SK-N-SH (cell line): ENCODE results near the gene RAB11B. TPM values are rescaled to one million over a fixed set of nuclear protein-coding genes. Genes with fewer than 3 reads are reported as not detected.
"Not testable (repeated sequence)": the region's sequence is repeated elsewhere in the genome, so short reads cannot be mapped to it uniquely, and the experiment has no call there.

Source experiments
- CTCF ChIA-PET: fragments of 300-600, 350-600 bp; formaldehyde crosslinking; extraction: SDS; loops from one replicate; lab custom pipeline; 2021; lab: Yijun Ruan, JAX
- POLR2A ChIA-PET: fragments of 350-600 bp; sonication (Branson Sonifier 250); formaldehyde crosslinking; extraction: SDS; loops from one replicate; lab custom pipeline; 2020; ENCODE audit warnings: antibody characterized with exemption, inconsistent platforms; lab: Yijun Ruan, JAX
- DNase-seq: peaks from one replicate; pipeline ENCODE4 v3.0.0; 2012
- H2AFZ ChIP-seq: fragments of 200-600 bp; sonication (generic); 2 replicates; pipeline ENCODE4 v1.8.1; 2016; ENCODE audit warnings: antibody characterized with exemption, mild to moderate bottlenecking, low read depth
- H3F3A ChIP-seq: fragments of 200-600 bp; sonication (generic); replicated peaks from 2 replicates; pipeline ENCODE3; 2016; ENCODE audit warnings: antibody characterized with exemption, mild to moderate bottlenecking; ENCODE audit not compliant: insufficient read depth
- H3K27ac ChIP-seq, 2 experiments: fragments of 200-500 bp in 1 of 2; fragments of 200-600 bp in 1 of 2; sonication (Bioruptor generic) in 1 of 2; sonication (generic), shearing (Covaris generic) in 1 of 2; 2 replicates each; pipeline versions ENCODE4 v1.5.1 to v1.6.1; 2014 to 2016; ENCODE audit warnings: low read depth in 2 of 2, inconsistent platforms in 1 of 2, low read length in 1 of 2, mild to moderate bottlenecking in 1 of 2, mixed read lengths in 1 of 2
- H3K27me3 ChIP-seq: fragments of 200-600 bp; sonication (generic), shearing (Covaris generic); 2 replicates; pipeline ENCODE4 v1.6.1; 2016; ENCODE audit warnings: mixed run types; ENCODE audit not compliant: insufficient read depth
- H3K36me3 ChIP-seq, 2 experiments: fragments of 200-500 bp in 1 of 2; fragments of 200-600 bp in 1 of 2; sonication (Bioruptor generic) in 1 of 2; sonication (generic) in 1 of 2; replicated peaks in 1 of 2; 2 replicates each; pipeline versions ENCODE3 to v1.5.1; 2014 to 2016; ENCODE audit warnings: low read length in 1 of 2, mild to moderate bottlenecking in 1 of 2; ENCODE audit not compliant: insufficient read depth in 2 of 2, control insufficient read depth in 1 of 2
- H3K4me1 ChIP-seq, 2 experiments: fragments of 200-500 bp in 1 of 2; fragments of 200-600 bp in 1 of 2; sonication (Bioruptor generic) in 1 of 2; sonication (generic), shearing (Covaris generic) in 1 of 2; 2 replicates each; pipeline versions ENCODE4 v1.5.1 to v1.6.1; 2014 to 2016; ENCODE audit warnings: low read depth in 1 of 2, low read length in 1 of 2, mixed run types in 1 of 2; ENCODE audit not compliant: insufficient read depth in 2 of 2, control insufficient read depth in 1 of 2
- H3K4me2 ChIP-seq: fragments of 200-600 bp; sonication (generic), shearing (Covaris generic); 2 replicates; pipeline ENCODE4 v1.6.1; 2017; ENCODE audit warnings: mixed run types
- H3K4me3 ChIP-seq, 2 experiments: fragments of 200-500 bp in 1 of 2; fragments of 200-600 bp in 1 of 2; sonication (Bioruptor generic) in 1 of 2; sonication (generic), shearing (Covaris generic) in 1 of 2; 2 replicates each; pipeline versions ENCODE4 v1.5.1 to v1.8.1; 2014 to 2016; ENCODE audit warnings: low read depth in 2 of 2, inconsistent platforms in 1 of 2, low read length in 1 of 2, mild to moderate bottlenecking in 1 of 2, mixed read lengths in 1 of 2, moderate library complexity in 1 of 2
- H3K79me2 ChIP-seq: fragments of 200-600 bp; sonication (generic); 2 replicates; pipeline ENCODE4 v1.8.1; 2017; ENCODE audit warnings: mild to moderate bottlenecking; ENCODE audit not compliant: insufficient read depth
- H3K9ac ChIP-seq: fragments of 200-600 bp; sonication (generic); 2 replicates; pipeline ENCODE4 v1.6.1; 2017; ENCODE audit warnings: mixed run types
- H3K9me2 ChIP-seq: fragments of 200-600 bp; sonication (generic); 2 replicates; pipeline ENCODE4 v1.6.1; 2017; ENCODE audit warnings: mixed run types
- H3K9me3 ChIP-seq: fragments of 200-600 bp; sonication (generic); 2 replicates; pipeline ENCODE4 v1.6.1; 2017; ENCODE audit warnings: mixed run types, mild to moderate bottlenecking, moderate library complexity
- H4K20me1 ChIP-seq: fragments of 200-600 bp; sonication (generic); 2 replicates; pipeline ENCODE4 v1.6.1; 2017; ENCODE audit warnings: mild to moderate bottlenecking, mixed run types; ENCODE audit not compliant: insufficient read depth
- FOSL2 ChIP-seq: IDR thresholded peaks from 2 replicates; pipeline ENCODE4 v1.4.0; 2012; ENCODE audit warnings: low read depth, mild to moderate bottlenecking, moderate library complexity, borderline replicate concordance
- GATA2 ChIP-seq: sonication (generic); formaldehyde crosslinking; IDR thresholded peaks from 2 replicates; pipeline ENCODE4 v1.5.0; 2020; ENCODE audit warnings: mild to moderate bottlenecking, missing genetic modification reagents
- MEF2A ChIP-seq: IDR thresholded peaks from 2 replicates; pipeline ENCODE4 v1.4.0; 2012; ENCODE audit warnings: low read depth, borderline replicate concordance
- MXI1 ChIP-seq: IDR thresholded peaks from 2 replicates; pipeline ENCODE4 v1.6.1; 2012; ENCODE audit warnings: mild to moderate bottlenecking, low read depth, low read length, improper control_type of control experiment
- NFIC ChIP-seq: IDR thresholded peaks from 2 replicates; pipeline ENCODE4 v1.4.0; 2012; ENCODE audit warnings: borderline replicate concordance
- NRF1 ChIP-seq: IDR thresholded peaks from 2 replicates; pipeline ENCODE4 v1.6.1; 2012; ENCODE audit warnings: low read depth, mild to moderate bottlenecking, low read length
- POLR2AphosphoS5 ChIP-seq: IDR thresholded peaks from 2 replicates; pipeline ENCODE4 v1.6.1; 2012; ENCODE audit warnings: low read depth, low read length
- RFX5 ChIP-seq: IDR thresholded peaks from 2 replicates; pipeline ENCODE4 v1.6.1; 2012; ENCODE audit warnings: mild to moderate bottlenecking, improper control_type of control experiment, low read length
- TAF1 ChIP-seq: IDR thresholded peaks from 2 replicates; pipeline ENCODE4 v1.6.1; 2012; ENCODE audit warnings: low read depth, mild to moderate bottlenecking, low read length, moderate library complexity, borderline replicate concordance
- TEAD4 ChIP-seq: IDR thresholded peaks from 2 replicates; pipeline ENCODE4 v1.4.0; 2012; ENCODE audit warnings: mild to moderate bottlenecking, borderline replicate concordance; ENCODE audit not compliant: insufficient read depth
- USF2 ChIP-seq: fragments of 150-350 bp; IDR thresholded peaks from 2 replicates; pipeline ENCODE4 v1.6.1; 2017; ENCODE audit warnings: antibody characterized with exemption, low read length, low read depth, borderline replicate concordance
- YY1 ChIP-seq: IDR thresholded peaks from 2 replicates; pipeline ENCODE4 v1.4.0; 2012; ENCODE audit warnings: low read depth, mild to moderate bottlenecking
- WGBS: methylation state at CpG from one replicate; pipeline ENCODE4 v1.1.6; 2017; ENCODE audit warnings: low lambda C conversion rate; 5-methylcytosine and 5-hydroxymethylcytosine counted together
- polyA plus RNA-seq, 3 experiments: library from polyadenylated mRNA; depleted of rRNA; stranded (reverse); fragments of >200 nt; gene quantifications; 2 replicates each; pipeline ENCODE4 v1.2.3, GENCODE V29; 2012
- TF ChIP-seq, protein P1 (sequence below): IDR thresholded peaks from 2 replicates; pipeline ENCODE4 v1.4.0; 2012; ENCODE audit warnings: low read depth
- TF ChIP-seq, protein P2 (sequence below): IDR thresholded peaks from 2 replicates; pipeline ENCODE4 v1.4.0; 2012; ENCODE audit warnings: low read depth, borderline replicate concordance
- TF ChIP-seq, protein P3 (sequence below): IDR thresholded peaks from 2 replicates; pipeline ENCODE4 v1.6.1; 2012; ENCODE audit warnings: mild to moderate bottlenecking, low read depth, low read length, moderate library complexity

RAB11B gene
- polyA plus RNA-seq, 1 of the 3 experiments (the other 2 are of a cell fraction), result 127 TPM

GRCh38 chr19:8423817-8424223 is 33.7 kb downstream of the RAB11B start (continued):
- TF ChIP-seq YY1 (no peak), RFX5 (peak; percentile 82), GATA2 (CRISPR knock-in tag) (no peak), NFIC (peak; percentile 70; the same call in 1 of the 2 replicates), FOSL2 (peak; percentile 84), MXI1 (no peak)
- TF ChIP-seq, protein P1, sequence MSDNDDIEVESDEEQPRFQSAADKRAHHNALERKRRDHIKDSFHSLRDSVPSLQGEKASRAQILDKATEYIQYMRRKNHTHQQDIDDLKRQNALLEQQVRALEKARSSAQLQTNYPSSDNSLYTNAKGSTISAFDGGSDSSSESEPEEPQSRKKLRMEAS, result peak; percentile 53; the same call in 1 of the 2 replicates
- TF ChIP-seq, protein P2, sequence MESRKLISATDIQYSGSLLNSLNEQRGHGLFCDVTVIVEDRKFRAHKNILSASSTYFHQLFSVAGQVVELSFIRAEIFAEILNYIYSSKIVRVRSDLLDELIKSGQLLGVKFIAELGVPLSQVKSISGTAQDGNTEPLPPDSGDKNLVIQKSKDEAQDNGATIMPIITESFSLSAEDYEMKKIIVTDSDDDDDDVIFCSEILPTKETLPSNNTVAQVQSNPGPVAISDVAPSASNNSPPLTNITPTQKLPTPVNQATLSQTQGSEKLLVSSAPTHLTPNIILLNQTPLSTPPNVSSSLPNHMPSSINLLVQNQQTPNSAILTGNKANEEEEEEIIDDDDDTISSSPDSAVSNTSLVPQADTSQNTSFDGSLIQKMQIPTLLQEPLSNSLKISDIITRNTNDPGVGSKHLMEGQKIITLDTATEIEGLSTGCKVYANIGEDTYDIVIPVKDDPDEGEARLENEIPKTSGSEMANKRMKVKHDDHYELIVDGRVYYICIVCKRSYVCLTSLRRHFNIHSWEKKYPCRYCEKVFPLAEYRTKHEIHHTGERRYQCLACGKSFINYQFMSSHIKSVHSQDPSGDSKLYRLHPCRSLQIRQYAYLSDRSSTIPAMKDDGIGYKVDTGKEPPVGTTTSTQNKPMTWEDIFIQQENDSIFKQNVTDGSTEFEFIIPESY, result no peak

- H2AFZ ChIP-seq, DNase-seq, H3K27me3 ChIP-seq, H3F3A ChIP-seq, H3K4me3 ChIP-seq, POLR2A ChIA-PET, H3K9me2 ChIP-seq, H3K4me1 ChIP-seq, H3K79me2 ChIP-seq, H4K20me1 ChIP-seq, H3K9ac ChIP-seq, H3K9me3 ChIP-seq, H3K4me2 ChIP-seq, H3K36me3 ChIP-seq: not testable (repeated sequence)
- CTCF ChIA-PET, result interaction anchor here (0.7 to 1.0 kb wide), 2 partner anchors 20 to 72 kb away, joined by 3 to 4 read pairs; partner anchors contain the start of gene HNRNPM
- 89% methylated on average over 6 of the region's 6 CpGs for WGBS
- H3K27ac ChIP-seq, result peak overlapping the region in 1 of 2 experiments; percentile 85; a peak in 1 of 4 replicates
These were observed 35.2 kb downstream of the RAB11B start for GRCh38 chr19:8425331-8425730.

- H3K9me3 ChIP-seq, result no peaks in the 10 kb centered on the region
- peaks cover 0 to 8% of the 10 kb centered on the region in 2 experiments; a peak in 2 of 4 replicates for H3K4me1 ChIP-seq
- no peak overlapping the region for H3K9ac ChIP-seq
- ChIA-PET POLR2A (no interaction called here), CTCF (interaction anchor here (1.4 kb wide), 1 partner anchor 16 kb away, joined by 3 read pairs; no protein-coding TSS in a partner anchor)
- no peak overlapping the region for H3K4me3 ChIP-seq
- H3K27ac ChIP-seq, result no peak overlapping the region
- no peaks in the 10 kb centered on the region for H3K9me2 ChIP-seq
- DNase-seq, result no peak
- no peaks in the 10 kb centered on the region for H3K79me2 ChIP-seq
- no peak overlapping the region for H3K4me2 ChIP-seq
- H3K36me3 ChIP-seq, result no peaks in the 10 kb centered on the region
- H3K27me3 ChIP-seq, result no peaks in the 10 kb centered on the region
- H3F3A ChIP-seq, result peaks cover 3% of the 10 kb centered on the region
- no peak overlapping the region for H2AFZ ChIP-seq
- H4K20me1 ChIP-seq, result no peaks in the 10 kb centered on the region
- WGBS, result 100% methylated on average over 2 of the region's 7 CpGs
- TF ChIP-seq MEF2A (no peak), POLR2AphosphoS5 (no peak), NRF1 (no peak), TAF1 (no peak), USF2 (no peak), NFIC (no peak), TEAD4 (no peak), FOSL2 (no peak)
- TF ChIP-seq, protein P3, sequence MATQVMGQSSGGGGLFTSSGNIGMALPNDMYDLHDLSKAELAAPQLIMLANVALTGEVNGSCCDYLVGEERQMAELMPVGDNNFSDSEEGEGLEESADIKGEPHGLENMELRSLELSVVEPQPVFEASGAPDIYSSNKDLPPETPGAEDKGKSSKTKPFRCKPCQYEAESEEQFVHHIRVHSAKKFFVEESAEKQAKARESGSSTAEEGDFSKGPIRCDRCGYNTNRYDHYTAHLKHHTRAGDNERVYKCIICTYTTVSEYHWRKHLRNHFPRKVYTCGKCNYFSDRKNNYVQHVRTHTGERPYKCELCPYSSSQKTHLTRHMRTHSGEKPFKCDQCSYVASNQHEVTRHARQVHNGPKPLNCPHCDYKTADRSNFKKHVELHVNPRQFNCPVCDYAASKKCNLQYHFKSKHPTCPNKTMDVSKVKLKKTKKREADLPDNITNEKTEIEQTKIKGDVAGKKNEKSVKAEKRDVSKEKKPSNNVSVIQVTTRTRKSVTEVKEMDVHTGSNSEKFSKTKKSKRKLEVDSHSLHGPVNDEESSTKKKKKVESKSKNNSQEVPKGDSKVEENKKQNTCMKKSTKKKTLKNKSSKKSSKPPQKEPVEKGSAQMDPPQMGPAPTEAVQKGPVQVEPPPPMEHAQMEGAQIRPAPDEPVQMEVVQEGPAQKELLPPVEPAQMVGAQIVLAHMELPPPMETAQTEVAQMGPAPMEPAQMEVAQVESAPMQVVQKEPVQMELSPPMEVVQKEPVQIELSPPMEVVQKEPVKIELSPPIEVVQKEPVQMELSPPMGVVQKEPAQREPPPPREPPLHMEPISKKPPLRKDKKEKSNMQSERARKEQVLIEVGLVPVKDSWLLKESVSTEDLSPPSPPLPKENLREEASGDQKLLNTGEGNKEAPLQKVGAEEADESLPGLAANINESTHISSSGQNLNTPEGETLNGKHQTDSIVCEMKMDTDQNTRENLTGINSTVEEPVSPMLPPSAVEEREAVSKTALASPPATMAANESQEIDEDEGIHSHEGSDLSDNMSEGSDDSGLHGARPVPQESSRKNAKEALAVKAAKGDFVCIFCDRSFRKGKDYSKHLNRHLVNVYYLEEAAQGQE, result no peak
- TF ChIP-seq, protein P2, result no peak
These were observed 36.1 kb downstream of the RAB11B start for GRCh38 chr19:8426283-8426682.
